ENCODE results near the gene ENOX1.
"Not testable (repeated sequence)": the region's sequence is repeated elsewhere in the genome, so short reads cannot be mapped to it uniquely, and the experiment has no call there.

The ENOX1 gene

DNA sequence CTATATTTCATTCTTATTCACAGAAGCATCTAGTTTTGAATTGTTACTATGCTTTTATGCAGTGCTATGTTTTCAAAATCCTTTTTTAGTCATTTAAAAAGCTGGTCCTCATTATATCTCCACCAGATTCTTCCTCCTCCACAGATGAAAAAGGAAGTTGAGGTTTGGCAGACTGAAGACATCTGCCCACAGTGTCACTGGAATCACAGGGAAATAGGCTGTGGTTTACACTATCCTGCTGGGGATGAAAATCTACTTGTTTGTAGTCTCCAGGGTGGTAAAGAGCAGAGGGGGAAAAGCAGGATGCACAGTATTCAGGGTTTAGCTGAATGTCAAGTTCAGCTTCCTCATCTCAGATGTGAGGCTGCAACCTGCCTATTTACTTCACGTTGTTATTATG is 412.2 kb downstream of the ENOX1 start:
- ATAC-seq = no peak

DNA sequence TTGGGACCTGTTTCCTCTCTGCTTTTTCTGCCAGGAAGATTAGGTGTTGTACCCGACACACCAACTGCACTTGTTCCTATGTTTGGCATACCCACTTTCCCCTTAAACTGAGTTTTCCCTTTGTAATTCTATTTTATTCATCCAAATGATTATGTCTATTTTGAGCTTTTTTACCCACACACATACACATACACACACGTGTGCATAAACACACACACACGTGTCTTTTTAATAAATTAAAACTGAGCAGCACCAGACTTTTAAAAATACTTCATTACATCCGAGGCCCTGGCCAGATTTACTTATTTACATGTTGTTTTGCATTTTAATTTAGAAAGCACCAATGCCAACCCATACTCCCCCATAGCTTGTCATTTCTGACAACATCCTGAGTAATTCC is 413.4 kb downstream of the ENOX1 start:
- ATAC-seq = no peak

DNA sequence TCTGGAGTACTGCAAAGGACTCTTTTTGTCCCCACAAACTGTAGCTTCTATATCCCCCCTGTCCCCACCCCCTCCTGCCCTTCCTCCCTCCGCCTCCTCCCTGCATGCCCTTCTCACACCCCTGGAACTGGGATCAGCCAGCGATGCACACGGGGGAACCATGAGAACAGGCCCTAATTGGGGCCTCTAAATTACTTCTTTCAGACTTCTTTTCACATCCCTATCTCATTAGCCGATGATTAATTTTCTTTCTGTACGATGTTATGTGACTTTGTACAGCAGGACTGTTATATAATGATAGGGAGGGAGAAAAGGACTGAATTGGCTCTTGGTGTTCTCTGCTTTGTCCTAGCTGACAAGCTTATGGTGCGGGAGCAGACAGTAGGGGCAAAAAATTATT is 415.9 kb downstream of the ENOX1 start:
- no peak for ATAC-seq

DNA sequence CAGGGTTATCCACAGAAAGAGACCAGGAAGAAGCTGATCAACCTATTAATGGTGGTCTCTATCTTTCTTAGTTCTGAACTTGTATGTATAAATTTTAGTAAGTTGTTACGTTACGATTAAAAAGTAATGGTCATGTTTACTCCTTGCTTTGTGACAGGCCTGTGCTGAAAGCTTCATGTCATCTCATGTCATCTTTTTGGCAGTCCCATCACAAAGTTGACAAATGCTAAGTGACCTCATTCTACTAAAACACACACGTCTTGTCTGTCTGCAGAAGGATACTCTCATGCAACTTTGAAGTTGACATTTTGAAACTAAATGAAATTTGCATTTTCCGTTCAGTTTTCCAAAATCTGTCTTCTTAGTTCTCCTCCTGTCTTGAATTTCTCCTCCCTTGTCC is 417.5 kb downstream of the ENOX1 start:
- ATAC-seq = no peak

DNA sequence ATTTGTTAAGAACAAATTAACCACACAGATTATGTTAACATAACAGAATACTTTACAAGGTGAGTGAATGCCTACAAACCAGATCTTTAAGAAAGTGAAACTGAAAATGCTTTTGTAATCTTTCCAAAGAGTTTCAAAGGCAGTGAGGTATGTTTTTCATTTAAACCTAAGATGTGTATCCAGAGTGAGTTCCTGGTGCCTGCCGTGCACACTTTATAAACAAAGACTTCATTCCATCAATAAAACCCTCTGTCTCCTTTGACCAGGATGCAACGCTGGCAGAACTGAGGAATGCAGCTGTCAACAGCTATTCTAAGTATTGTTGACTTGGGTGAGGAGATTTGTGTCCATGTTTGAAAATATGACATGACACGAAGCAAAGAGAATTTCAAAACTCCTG is 418.8 kb downstream of the ENOX1 start:
- ATAC-seq = peak; percentile 59

DNA sequence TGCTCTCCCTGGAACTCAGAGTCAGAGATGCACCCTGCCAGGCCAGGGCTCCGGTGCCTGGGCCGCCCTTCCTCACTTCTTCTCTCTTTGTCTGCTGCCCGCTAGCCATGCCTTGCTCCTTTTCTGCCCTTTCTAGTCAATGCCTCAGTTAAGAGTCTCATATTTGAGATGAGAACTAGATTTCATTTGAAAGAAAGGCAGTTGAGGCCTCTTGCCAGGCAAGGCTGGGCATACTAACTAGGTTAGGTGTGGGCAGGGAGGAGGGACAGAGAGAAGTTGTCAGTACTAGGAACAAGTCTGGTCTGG is 421.8 kb downstream of the ENOX1 start:
- no peak for ATAC-seq

DNA sequence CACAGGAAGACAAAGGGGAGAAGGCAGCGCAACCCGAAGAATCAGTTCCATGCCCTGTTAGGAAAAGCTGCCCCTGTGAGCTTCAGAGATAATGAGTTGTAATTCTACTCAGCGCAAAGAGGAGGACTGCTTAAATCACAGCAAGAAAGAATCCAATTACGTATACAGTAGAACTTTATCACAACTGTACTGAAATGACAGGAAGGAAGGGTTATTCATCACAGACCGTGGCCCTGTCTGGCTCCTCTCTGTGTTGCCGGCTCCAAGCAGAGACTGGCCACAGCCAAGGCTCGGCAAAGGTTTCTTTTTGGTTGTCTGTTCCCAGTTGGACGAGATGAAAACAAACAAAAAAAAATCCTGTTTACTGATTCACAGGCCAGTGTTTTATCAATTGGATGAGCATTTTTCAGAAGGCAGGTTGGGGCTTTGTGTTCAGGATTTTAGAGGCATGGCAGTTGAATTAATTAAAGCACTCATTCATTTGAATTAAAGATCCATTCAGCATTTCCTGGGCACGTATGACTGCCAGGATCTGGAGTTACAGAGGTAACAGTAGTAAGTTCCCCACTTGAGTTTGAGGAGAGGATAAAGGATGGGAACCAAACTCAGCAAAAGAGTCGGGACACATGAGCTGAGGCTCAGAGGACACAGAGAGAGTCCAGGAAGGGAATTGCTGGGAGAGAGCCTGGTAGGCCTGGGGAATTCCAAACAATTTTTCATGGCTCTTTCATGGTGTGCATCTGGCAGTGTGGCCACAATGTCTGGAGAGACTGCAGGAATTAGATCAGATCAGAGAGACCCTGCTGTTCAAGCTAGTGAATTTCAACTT is 422.3 kb downstream of the ENOX1 start:
- ATAC-seq = no peak

DNA sequence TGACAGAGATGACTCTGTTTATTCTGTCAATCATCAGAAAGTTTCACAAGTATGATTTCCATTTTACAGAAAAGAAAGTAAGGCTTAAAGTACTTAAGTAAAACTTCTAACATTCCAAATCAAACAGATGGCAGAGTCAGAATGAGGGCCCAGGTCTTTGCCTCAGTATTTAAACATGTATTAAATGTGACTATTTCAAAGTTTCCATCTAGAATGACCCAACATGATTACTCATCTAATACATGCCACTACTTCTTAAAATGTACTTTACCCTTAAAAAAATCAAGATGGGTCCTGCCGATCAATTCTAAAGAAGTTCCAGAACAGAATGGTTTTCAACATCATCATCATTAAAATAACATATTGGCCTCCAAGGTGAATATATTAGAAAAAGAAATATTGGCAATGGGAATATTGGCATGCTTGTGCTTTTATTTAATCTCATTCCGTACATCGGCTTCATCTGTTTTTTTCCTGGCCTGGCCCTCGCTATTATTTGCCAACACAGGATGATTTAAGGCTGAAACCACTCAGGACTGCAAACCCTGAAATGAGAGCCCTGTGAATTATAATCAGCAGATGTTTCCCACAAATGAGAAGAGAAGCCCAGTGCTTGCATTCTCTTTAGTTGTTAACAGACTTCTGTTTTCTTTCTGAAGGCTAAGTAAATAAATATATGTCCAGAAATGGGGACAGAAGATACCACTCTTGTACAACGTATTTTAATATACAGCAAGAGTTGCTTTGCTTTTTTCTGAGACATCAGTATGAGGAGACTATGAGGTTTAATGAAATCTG is 423.4 kb downstream of the ENOX1 start:
- no peak for ATAC-seq

DNA sequence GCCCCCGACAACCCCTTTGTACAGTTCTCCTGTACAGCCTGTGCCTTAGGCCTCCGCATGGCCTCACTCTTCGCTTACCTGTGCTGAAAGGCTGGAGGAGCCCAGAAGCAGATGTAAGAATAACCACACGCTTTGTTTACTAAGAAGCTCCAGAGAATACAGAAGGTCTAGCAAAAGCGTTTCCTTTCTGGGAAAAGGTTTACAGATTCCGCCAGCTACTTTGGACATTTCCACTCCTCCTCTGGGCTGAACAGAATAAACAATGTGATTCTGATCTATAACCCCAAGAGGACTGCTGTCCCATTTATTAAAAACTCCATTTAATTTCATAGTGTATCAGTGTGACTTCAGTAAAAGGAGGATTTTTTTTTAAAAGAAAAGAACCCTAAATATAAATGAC is 424.2 kb downstream of the ENOX1 start:
- ATAC-seq = no peak

DNA sequence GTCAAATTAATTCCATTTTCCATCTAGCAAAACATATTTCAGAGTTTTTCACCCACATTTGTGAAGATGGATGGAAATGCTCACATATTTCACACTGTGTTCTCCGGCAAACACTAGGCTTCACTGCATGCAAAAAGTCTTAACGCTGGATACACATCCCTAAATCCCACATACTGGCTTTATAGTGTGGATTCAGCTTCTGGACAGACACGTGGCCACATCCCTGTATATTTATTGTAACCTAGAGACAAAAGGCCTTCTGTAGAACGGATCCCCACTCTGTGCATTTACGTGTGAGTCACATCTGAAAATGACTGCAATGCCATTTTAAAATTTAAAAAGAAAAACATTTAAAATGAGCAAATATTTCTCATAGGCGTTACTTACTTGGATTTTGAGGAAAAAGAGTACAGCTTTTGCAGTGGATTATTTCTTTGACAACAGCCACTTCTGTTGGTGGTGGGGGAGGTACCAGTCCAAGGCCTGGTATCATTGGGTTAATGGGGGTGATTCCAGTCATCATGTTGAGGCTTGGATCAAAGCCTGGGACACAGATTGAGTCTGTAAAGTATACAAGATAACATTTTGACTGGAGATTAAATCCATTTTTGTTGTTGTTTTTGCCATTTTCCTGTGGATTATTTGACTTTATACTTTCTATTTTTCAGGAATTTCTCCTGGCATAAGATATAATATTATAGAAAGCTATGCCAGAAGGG is 425.7 kb downstream of the ENOX1 start:
- ATAC-seq = no peak

DNA sequence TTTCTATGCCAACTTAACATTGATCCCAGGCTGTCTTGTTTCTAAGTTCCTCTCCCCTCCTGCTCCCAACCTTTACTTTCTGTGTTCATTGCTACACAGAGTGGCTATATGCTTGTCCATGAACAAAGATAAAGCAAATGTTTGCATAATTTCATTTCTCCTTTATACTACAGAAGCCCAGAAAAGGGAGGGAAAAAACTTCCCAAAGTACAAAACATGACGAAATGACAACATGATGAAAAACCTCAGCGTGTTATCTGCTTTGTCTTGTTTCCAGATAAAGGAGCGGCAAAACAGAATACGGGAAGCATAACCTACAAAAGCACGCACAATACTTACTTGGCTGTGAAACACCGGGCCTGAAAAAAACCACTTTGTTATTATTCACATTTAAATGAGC is 426.6 kb downstream of the ENOX1 start:
- ATAC-seq = no peak

DNA sequence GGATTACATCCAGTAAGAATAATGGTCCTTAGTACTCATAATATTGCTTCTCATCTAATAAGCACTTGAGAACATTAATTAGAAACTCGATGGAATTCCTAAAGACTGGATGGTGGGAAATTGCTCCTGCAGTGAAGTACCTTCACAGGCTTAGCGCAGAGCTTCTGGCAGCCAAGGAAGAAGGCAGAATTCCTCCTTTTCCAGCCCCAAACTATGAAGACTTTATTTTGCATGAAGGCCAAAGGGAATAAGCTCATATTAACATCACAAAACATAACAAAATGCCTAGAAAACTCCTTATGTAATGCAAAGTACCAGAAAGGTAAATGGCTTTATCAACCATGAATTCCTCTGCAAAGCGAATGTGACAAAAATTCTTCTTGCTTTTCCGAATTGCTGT is 427.2 kb downstream of the ENOX1 start:
- ATAC-seq = no peak

DNA sequence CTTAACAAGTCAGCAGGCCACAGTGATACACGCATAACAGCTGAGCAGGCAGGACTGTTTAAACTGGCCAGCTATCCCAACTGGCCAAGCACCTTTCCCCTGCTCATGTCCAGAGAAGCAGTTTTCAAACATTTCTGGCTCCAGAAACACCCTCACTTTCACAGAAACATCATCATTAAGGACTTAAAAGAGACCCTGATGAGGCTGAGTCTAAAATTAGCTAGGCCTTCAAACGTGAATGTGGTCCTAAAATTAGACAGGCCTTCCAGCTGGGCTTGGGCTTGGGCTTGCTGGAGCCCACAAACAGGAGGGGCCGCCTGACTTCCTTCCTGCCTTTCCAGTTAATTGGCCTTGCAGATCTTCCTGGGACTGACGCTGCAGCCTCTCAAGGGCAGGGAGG is 429.2 kb downstream of the ENOX1 start:
- ATAC-seq = no peak

DNA sequence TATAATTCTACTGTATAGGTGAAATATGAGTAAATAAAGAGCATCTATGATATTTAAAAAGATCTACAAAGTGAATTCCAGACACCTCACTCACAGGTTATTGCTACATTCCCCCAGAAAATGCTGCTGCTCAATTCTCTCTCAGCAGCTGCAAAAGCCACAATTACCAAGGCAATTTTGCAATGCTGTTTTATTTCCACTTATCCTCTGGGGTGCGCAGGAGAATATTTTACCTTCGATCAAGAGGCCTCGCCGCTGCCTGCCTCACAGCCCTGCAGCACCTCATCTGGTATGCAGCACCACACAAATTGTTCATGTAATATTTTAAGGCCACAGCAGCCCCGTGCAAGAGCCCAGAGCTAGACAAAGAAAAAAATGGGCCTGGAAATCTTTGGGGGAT is 430.2 kb downstream of the ENOX1 start:
- ATAC-seq = no peak

DNA sequence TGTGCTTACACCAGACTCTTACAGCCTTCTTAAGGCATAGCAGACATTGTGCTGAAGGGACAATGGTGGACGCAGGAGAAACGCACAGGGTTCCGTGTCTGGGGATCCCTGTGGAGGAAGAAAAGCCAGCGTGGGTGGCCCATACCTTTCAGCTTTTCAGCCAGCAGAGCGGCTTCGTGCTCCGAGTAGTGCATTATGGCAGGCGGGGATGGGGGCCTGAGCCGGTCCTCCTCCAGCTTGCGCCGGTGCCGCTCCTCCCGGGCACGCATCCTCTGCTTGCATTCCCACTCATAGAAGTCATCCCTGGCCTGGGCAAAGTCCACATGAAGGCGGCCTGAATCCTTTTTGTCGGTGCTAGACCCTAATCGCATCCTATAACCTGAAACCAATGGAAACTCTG is 431.0 kb downstream of the ENOX1 start:
- ATAC-seq = no peak

DNA sequence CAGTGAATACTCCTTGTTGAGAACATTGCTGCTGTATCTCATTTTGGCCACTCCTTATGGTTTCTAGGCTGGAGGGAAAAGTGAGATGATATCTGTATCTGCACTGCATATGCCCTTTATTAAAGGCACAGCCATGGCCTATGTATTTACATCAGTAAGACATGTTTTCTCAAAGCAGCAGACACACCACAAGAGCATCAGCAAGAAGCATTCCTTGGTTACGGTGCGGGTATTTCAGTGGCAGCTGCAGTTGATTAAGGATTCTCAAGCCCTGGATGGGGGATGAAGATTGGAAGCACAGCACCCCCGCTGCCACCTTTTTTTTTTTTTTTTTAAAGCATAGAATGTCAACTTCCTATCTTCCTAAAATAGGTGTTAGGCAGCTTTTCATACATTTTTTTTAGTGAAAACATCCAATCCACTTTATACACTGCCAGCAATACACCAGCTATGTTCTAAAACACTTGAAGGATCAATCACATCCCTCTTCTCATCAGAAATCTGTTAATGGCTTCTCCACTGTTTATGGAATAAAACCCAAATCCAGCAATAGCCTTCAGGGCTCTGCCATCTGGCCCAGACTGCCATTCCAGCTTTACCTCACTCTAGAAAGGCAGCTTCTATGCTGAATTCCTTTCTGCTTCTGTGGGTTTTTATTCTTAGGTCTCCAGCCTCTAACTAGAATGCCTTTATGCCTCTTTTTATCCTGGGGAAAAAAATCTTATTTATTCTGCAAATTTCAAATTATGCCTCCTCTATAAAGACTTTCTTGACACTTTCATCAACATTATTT is 432.4 kb downstream of the ENOX1 start:
- ATAC-seq = no peak

DNA sequence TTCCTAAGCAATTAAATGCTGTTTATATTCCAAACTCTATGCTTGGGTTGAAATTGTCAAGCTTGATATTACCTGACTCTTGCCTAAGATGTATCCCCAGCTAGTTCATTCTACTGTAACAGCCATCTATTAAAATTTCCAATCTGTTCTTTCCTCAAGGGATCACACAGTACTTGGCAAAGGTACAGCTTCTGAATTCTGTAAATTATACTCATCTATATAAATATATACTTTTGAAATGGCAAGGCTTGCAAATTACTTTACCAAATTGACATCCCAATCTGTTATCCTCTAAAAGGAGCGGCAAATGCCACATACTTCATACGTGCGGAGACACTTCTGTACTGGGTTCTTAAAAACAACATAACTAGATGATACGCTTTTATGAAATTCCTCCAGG is 433.1 kb downstream of the ENOX1 start:
- ATAC-seq = no peak

DNA sequence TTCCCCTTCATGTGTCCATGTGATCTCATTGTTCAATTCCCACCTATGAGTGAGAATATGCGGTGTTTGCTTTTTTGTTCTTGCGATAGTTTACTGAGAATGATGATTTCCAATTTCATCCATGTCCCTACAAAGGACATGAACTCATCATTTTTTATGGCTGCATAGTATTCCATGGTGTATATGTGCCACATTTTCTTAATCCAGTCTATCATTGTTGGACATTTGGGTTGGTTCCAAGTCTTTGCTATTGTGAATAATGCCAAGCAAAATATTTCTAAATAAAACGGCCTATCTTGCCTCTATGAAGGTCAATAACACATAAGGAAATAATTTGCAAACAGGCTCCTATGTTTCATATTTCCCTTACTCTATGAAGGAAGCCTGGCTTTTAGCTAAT is 435.2 kb downstream of the ENOX1 start:
- ATAC-seq = not testable (repeated sequence)

DNA sequence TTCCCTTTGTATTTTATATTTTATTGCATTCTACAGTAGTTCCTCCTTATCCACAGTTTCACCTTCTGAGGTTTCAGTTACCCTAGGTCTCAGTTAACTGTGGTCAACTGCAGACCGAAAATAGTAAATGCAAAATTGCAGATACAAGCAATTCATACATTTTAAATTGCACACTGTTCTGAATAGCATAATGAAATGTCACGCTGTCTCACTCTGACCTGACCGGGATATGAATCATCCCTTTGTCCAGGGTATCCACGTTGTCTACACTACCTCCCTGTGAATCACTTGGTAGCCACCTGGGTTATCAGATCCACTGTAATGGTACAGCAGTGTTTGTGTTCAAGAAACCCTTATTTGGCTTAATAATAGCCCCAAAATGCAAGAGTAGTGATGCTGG is 438.4 kb downstream of the ENOX1 start:
- no peak for ATAC-seq

DNA sequence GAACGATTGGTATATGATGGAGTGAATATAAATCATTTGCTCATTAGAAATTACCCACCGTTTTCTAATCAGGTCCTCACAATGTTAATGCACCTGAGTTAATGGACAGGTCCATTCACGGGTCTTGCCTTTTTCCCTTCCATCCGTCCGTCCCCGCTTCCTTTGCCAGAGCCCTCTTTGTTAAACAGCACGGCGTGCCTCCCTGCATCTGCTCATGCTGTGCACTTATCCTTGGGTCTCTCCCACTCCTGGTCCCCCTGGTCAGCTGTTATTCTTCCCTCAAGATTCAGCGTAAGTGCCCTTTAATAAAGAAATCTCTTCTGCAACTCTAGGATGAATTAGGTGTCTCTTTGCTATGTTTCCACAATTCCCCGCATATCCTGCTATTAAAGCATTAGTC is 438.9 kb downstream of the ENOX1 start:
- no peak for ATAC-seq

DNA sequence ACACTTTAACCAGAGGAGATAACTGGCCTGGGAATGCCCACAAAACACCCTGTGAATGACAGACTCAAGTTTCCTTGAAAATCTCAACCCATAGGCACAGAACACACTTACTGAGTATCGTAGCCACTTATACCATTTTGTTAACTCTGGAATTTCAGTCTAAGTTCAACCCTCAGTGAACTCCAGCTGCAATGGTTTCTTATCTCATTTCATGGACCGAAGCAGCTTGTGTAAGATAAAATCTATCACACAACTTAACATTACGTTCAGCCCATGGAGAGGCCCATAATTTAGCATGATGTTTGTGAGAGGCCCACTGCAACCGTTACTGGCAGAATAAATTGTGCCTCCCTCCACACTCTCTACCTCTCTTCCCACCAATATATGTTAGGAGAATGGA is 440.3 kb downstream of the ENOX1 start:
- no peak for ATAC-seq

DNA sequence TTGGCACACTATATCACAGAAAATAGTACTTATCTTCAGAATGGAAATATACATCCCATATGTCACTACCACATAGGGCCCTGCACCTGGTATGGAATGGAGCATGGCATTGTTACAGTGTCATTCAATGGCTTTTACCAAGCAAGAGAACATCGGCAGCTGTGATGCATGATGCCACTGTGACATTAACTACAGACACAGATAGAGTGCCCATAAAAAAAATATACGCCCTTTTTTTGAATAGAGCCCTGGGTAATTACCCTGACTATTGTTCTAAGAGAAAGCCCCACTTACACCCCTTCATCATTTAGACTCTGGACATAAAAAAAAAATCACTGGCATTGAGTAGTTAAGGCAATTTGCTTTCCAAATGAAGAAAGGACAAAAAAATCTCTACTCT is 443.1 kb downstream of the ENOX1 start:
- no peak for ATAC-seq
